OCI-LY3 (cell line): ENCODE results near the gene GTSE1.
A peak's percentile ranks its signal among the peaks of the same experiment; 100 is the strongest.

Source experiments
- H2AFZ ChIP-seq: fragments of 200-600, 300-600 bp; shearing (Covaris generic); 2 replicates; pipeline ENCODE4 v1.6.0; 2014; ENCODE audit warnings: antibody characterized with exemption, low read depth, low read length
- H3K27ac ChIP-seq: fragments of 200-600, 300-600 bp; sonication (generic); 2 replicates; pipeline ENCODE4 v1.5.1; 2014; ENCODE audit warnings: mild to moderate bottlenecking, low read length, moderate library complexity, mixed read lengths
- H3K27me3 ChIP-seq: fragments of 200-600, 300-600 bp; sonication (generic); 2 replicates; pipeline ENCODE4 v1.6.1; 2014; ENCODE audit warnings: low read depth, low read length, mixed read lengths
- H3K36me3 ChIP-seq: fragments of 200-600, 300-600 bp; sonication (generic); replicated peaks from 2 replicates; pipeline ENCODE3; 2014; ENCODE audit warnings: low read depth, low read length, mixed read lengths
- H3K4me1 ChIP-seq: fragments of 300-600, 200-600 bp; sonication (generic); 2 replicates; pipeline ENCODE4 v1.6.1; 2014; ENCODE audit warnings: low read length, mixed read lengths
- H3K4me2 ChIP-seq: fragments of 200-600, 300-600 bp; sonication (generic); 2 replicates; pipeline ENCODE4 v1.6.1; 2014; ENCODE audit warnings: low read length, mixed read lengths
- H3K4me3 ChIP-seq: fragments of 300-600, 200-600 bp; sonication (generic); 2 replicates; pipeline ENCODE4 v1.5.1; 2014; ENCODE audit warnings: antibody characterized with exemption, mild to moderate bottlenecking, low read length, moderate library complexity
- H3K79me2 ChIP-seq: fragments of 300-600, 200-600 bp; shearing (Covaris generic); 2 replicates; pipeline ENCODE4 v1.6.1; 2014; ENCODE audit warnings: mild to moderate bottlenecking, low read length, mixed read lengths
- H3K9ac ChIP-seq: fragments of 300-600, 200-600 bp; shearing (Covaris generic); 2 replicates; pipeline ENCODE4 v1.6.0; 2014; ENCODE audit warnings: mild to moderate bottlenecking, low read length, moderate library complexity
- H3K9me3 ChIP-seq: fragments of 200-600, 300-600 bp; shearing (Covaris generic); 2 replicates; pipeline ENCODE4 v1.6.1; 2014; ENCODE audit warnings: low read length, mixed read lengths; ENCODE audit not compliant: insufficient read depth
- H4K20me1 ChIP-seq: fragments of 200-600, 300-600 bp; sonication (generic); 2 replicates; pipeline ENCODE4 v1.6.1; 2016; ENCODE audit warnings: low read length, mixed read lengths; ENCODE audit not compliant: insufficient read depth
- EZH2phosphoT487 ChIP-seq: fragments of 200-600 bp; shearing (Covaris generic); IDR thresholded peaks from 2 replicates; pipeline ENCODE4 v1.6.1; 2018; ENCODE audit warnings: antibody characterized with exemption, mixed run types, low read depth
- TF ChIP-seq, protein P1 (sequence below): fragments of 200-600, 300-600 bp; sonication (generic); IDR thresholded peaks from 2 replicates; pipeline ENCODE4 v1.5.1; 2014; ENCODE audit warnings: antibody characterized with exemption, low read length, low read depth

GTSE1 gene

DNA sequence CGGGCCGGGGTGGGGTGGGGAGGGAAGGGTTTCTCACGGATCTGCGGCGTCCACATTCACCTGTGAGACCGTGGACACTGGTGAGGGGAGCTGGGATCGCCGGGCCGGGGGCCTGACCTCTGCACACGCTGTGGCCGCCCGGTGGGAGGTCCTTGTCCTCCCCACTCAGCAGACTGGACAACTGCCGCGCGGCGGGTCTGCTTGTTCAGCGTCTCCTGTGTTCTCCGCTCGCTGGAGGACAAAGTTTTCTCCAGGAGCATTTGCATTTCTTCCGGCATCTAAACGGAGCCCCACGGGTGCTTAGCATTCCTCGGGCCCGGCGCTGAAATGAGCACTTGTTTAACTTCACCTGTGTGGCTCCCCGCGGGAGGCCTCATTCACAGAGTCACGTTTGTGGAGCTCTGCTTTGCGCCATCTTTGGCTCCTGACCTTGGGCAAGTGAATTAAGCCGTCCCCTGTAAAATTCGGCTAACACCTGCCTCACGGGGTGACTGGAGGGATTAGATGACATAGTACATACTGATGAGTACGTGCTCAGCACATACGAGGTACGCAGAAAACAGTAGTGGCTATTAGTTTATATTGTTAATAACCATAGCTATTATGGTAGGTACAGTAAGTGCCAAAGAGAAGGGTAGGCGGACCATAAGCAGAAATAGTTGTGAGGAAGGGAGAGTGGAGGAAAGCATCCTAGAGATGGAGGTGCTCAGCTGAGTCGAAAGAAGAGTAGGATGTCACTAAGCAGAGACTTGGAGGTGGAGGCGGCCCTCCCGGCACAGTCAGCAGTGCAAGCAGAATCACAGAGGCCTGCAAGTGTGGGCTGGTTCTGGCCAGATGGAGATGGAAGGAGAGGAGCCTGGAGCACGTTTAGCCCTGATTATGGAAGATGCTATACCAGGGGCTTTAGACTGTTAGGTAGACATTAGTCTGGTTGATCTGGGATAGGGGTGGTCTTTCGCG, 39.7 kb downstream of the GTSE1 start:
- H3K4me3 ChIP-seq: peak overlapping the region; percentile 92
- peaks cover 7% of the 10 kb centered on the region for H3K4me1 ChIP-seq
- 0 out of 2 replicates have a peak overlapping the region, but pooled peaks have one; percentile 1 for H3K27ac ChIP-seq
- peak overlapping the region; percentile 5; the same call in 1 of the 2 replicates for H2AFZ ChIP-seq
- peak overlapping the region; percentile 86 for H3K9ac ChIP-seq
- H3K4me2 ChIP-seq: peak overlapping the region; percentile 81
- H3K9me3 ChIP-seq: no peaks in the 10 kb centered on the region
- peaks cover 44% of the 10 kb centered on the region for H3K36me3 ChIP-seq
- no peaks in the 10 kb centered on the region for H3K27me3 ChIP-seq
- 0 out of 2 replicates have a peak, but pooled peaks cover 4% of the 10 kb centered on the region for H4K20me1 ChIP-seq
- TF ChIP-seq, protein P1, sequence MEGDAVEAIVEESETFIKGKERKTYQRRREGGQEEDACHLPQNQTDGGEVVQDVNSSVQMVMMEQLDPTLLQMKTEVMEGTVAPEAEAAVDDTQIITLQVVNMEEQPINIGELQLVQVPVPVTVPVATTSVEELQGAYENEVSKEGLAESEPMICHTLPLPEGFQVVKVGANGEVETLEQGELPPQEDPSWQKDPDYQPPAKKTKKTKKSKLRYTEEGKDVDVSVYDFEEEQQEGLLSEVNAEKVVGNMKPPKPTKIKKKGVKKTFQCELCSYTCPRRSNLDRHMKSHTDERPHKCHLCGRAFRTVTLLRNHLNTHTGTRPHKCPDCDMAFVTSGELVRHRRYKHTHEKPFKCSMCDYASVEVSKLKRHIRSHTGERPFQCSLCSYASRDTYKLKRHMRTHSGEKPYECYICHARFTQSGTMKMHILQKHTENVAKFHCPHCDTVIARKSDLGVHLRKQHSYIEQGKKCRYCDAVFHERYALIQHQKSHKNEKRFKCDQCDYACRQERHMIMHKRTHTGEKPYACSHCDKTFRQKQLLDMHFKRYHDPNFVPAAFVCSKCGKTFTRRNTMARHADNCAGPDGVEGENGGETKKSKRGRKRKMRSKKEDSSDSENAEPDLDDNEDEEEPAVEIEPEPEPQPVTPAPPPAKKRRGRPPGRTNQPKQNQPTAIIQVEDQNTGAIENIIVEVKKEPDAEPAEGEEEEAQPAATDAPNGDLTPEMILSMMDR: no peak
- TF ChIP-seq EZH2phosphoT487: no peak
- H3K79me2 ChIP-seq: peaks cover 43% of the 10 kb centered on the region

DNA sequence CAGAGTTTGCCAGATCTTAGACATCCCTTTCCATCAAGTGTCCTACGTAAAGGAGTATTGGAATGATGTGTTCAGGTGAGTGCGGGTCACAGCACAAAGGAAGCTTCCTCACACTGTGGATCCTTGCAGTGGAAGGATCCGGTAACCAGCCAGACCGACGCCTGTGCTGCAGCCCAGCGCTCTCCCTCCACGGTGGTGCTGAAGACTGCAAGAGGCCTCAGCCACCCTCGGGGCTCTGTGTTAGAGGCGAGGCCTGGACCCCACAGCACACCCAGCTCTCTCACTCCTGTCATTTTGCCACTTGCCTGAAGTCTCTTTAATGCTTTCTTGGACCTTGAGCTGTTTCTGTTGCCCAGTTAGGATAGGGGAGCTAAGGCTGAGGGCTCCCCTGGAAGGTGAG, 41.2 kb downstream of the GTSE1 start:
- H3K79me2 ChIP-seq: peaks cover 47% of the 10 kb centered on the region
- H3K27ac ChIP-seq: no peak overlapping the region
- 0 out of 2 replicates have a peak, but pooled peaks cover 4% of the 10 kb centered on the region for H4K20me1 ChIP-seq
- TF ChIP-seq EZH2phosphoT487: no peak
- TF ChIP-seq, protein P1: no peak
- no peak overlapping the region for H2AFZ ChIP-seq
- H3K27me3 ChIP-seq: no peaks in the 10 kb centered on the region
- H3K36me3 ChIP-seq: peaks cover 38% of the 10 kb centered on the region
- H3K4me1 ChIP-seq: peaks cover 7% of the 10 kb centered on the region
- no peak overlapping the region for H3K9ac ChIP-seq
- no peak overlapping the region for H3K4me3 ChIP-seq
- H3K9me3 ChIP-seq: no peaks in the 10 kb centered on the region
- no peak overlapping the region for H3K4me2 ChIP-seq

DNA sequence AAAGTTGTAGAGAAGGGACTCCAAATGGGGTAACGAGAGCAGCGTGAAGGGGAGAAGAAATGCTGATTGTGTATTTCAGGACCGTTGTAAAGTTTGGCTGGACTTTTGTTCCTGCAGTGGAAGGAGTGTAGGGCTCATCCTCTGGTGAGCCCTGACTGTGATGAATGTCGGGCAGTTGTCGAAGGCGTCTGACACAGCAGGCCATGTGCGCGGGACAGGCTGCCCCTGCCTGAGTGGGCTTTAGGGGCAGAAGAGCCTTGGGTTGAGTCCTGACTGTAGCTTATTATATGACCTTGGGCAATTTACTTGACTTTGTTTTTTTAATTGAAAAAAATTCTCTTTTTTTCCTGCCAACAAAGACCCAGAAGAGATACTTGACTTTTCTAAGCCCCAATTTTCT, 42.0 kb downstream of the GTSE1 start:
- Histone ChIP-seq H3K79me2 (peaks cover 47% of the 10 kb centered on the region), H4K20me1 (0 out of 2 replicates have a peak, but pooled peaks cover 4% of the 10 kb centered on the region), H3K36me3 (peaks cover 45% of the 10 kb centered on the region)

DNA sequence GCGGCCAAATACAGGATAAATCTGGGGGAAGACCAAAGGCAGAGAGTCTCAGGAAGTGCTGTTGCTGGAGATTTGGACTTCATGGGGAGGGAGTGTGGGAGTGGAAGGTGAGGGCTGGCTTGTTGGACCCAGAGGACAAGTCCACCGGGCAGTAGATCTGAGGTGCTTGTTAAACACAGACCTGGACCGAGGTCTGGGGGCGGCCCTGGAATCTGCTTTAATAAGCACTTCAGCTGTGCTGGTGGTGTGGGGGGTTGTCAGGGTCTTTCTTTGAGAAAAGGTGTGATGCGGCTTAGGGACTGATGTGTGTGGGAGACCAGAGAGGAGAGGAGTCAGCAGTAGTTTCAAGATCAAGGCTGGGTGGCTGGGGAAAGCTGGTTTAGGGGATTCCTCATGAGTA, 43.3 kb downstream of the GTSE1 start:
- Histone ChIP-seq H3K79me2 (peaks cover 47% of the 10 kb centered on the region), H3K36me3 (peaks cover 57% of the 10 kb centered on the region)
- no peak for TF ChIP-seq EZH2phosphoT487
- TF ChIP-seq, protein P1: no peak

More for the DNA sequence above, 42.0 kb downstream of the GTSE1 start:
- Histone ChIP-seq H3K4me3 (no peak overlapping the region), H3K4me2 (no peak overlapping the region), H3K27me3 (no peaks in the 10 kb centered on the region), H3K9ac (no peak overlapping the region), H3K4me1 (peaks cover 7% of the 10 kb centered on the region), H2AFZ (no peak overlapping the region), H3K27ac (no peak overlapping the region), H3K9me3 (no peaks in the 10 kb centered on the region)
- TF ChIP-seq, protein P1: no peak
- TF ChIP-seq EZH2phosphoT487: no peak

More for the DNA sequence above, 43.3 kb downstream of the GTSE1 start:
- H3K27ac ChIP-seq: no peak overlapping the region
- no peaks in the 10 kb centered on the region for H3K9me3 ChIP-seq
- H3K4me1 ChIP-seq: peaks cover 7% of the 10 kb centered on the region
- no peaks in the 10 kb centered on the region for H3K27me3 ChIP-seq
- H3K4me3 ChIP-seq: no peak overlapping the region
- no peak overlapping the region for H3K4me2 ChIP-seq
- H4K20me1 ChIP-seq: 0 out of 2 replicates have a peak, but pooled peaks cover 4% of the 10 kb centered on the region
- H2AFZ ChIP-seq: no peak overlapping the region
- H3K9ac ChIP-seq: no peak overlapping the region
